Gastrocnemius medialis (tissue), 4 donors: ENCODE data around the gene TLR2. TPM values are rescaled to one million over a fixed set of nuclear protein-coding genes. Genes with fewer than 3 reads are reported as not detected.

Experiments used
- ATAC-seq, 2 donors: fragments of 150-250 bp; one replicate each; pipeline ENCODE4 v1.9.1; 2016
- DNase-seq, 2 donors: peaks; one replicate each; pipeline ENCODE4 v3.0.0-alpha.2; 2019
- H3K27ac ChIP-seq, 4 donors: fragments of 200-600 bp; sonication (generic); 1 replicate in 1 of 4; 2 replicates in 3 of 4; pipeline ENCODE4 v1.5.1; 2016 to 2018; ENCODE audit warnings: mild to moderate bottlenecking in 2 of 4, moderate library complexity in 1 of 4
- H3K27me3 ChIP-seq, 3 donors: fragments of 200-600 bp; sonication (generic) in 2 of 3; 1 replicate in 1 of 3; 2 replicates in 2 of 3; pipeline versions ENCODE4 v1.5.1 to v1.6.0; 2016 to 2019; ENCODE audit warnings: mild to moderate bottlenecking in 1 of 3, moderate library complexity in 1 of 3
- H3K36me3 ChIP-seq, 2 donors: fragments of 200-600 bp; sonication (generic) in 1 of 2; one replicate each; pipeline ENCODE4 v1.5.1; 2017 to 2018
- H3K4me1 ChIP-seq, 2 donors: fragments of 200-600 bp; sonication (generic) in 1 of 2; one replicate each; pipeline ENCODE4 v1.5.1; 2016 to 2017; ENCODE audit warnings: mild to moderate bottlenecking in 2 of 2
- H3K4me3 ChIP-seq, 4 donors: fragments of 200-600 bp; sonication (generic) in 3 of 4; 1 replicate in 1 of 4; 2 replicates in 3 of 4; pipeline ENCODE4 v1.5.1; 2016 to 2019; ENCODE audit warnings: mild to moderate bottlenecking in 2 of 4
- H3K9me3 ChIP-seq, 3 donors: fragments of 200-600 bp; sonication (generic) in 2 of 3; 1 replicate in 1 of 3; 2 replicates in 2 of 3; pipeline ENCODE4 v1.5.1; 2016 to 2019
- POLR2A ChIP-seq, 2 donors: fragments of 450-650 bp; IDR thresholded peaks; one replicate each; pipeline ENCODE4 v1.6.1; 2017; ENCODE audit warnings: antibody characterized with exemption in 2 of 2, mild to moderate bottlenecking in 2 of 2, moderate library complexity in 2 of 2
- in situ Hi-C, 4 donors: fragments of 200-750 bp; cut with MboI; loops; one replicate each; pipeline versions ENCODE4 v1.15.0 to v1.8.0; 2017; ENCODE audit warnings: low sequenced_read_pairs in 4 of 4
- intact Hi-C: fragments of 100-400 bp; cut with DNase I; formaldehyde crosslinking; loops from one replicate; pipeline ENCODE4 v1.15.1; 2023; ENCODE audit warnings: low total_unique reads
- total RNA-seq, 4 donors: library from RNA; depleted of rRNA; stranded (reverse); fragments of >200 nt; gene quantifications; one replicate each; pipeline versions ENCODE4 v1.1.0 to v1.2.3, GENCODE V29; 2016
- TF ChIP-seq, protein P1 (sequence below), 5 experiments: fragments of 450-650 bp in 3 of 5; fragments of 200-600 bp in 2 of 5; sonication (generic) in 2 of 5; IDR thresholded peaks in 4 of 5; conservative IDR thresholded peaks in 1 of 5; 1 replicate in 4 of 5; 2 replicates in 1 of 5; pipeline ENCODE4 v1.5.1; 2016 to 2019; ENCODE audit warnings: antibody characterized with exemption in 5 of 5, mild to moderate bottlenecking in 3 of 5, moderate library complexity in 3 of 5

TLR2 gene
- total RNA-seq, 4 donors from 2014 or later = 2.7 to 7.5 (median 4.1) TPM

DNA sequence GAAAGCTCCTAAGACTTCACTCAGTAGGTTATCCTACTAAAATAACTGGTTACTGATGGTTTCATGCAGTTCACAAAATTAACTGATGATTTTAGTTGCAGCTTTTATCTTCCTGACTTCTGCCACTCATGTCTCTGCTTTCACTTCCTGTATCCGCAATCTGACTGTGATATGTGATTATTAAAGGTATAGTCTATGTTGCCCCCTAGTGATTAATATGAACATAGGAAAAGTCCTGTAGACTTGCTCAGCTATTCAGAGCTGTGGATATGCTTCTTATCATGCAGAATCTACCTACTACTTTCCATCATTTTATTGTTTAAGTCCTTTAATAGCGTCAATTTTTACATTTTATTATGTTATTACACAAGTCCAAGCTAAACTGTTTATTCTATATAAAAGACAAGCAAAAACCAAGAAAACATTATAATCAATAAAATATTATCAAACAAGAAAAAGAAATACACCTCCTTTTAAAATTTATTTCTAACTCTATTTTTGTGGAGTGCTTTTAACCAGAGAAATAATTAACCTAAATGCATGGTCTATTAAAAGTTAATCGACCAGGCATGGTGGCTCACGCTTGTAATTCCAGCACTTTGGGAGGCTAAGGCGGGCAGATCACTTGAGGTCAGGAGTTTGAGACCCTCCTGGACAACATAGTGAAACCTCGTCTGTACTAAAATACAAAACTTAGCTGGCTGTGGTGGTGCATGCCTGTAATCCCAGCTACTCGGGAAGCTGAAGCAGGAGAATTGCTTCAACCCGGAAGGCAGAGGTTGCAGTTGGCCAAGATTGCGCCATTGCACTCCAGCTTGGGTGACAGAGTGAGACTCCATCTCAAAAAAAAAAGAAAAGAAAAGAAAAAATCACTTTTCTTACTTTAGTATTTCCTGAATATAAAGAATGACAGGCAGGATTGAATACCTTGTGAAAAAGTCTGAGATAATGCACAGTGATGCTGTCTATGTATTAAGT is 40.4 kb upstream of the TLR2 start:
- H3K4me3 ChIP-seq = no peak overlapping the region
- no peak for DNase-seq
- H3K27ac ChIP-seq = no peak overlapping the region
- no peaks in the 10 kb centered on the region for H3K36me3 ChIP-seq
- ATAC-seq = peak in 1 of 2 donors; percentile 68
- no peaks in the 10 kb centered on the region for H3K4me1 ChIP-seq
- no peaks in the 10 kb centered on the region for H3K9me3 ChIP-seq
- intact Hi-C loops (no loop called here), in situ Hi-C loops (loop anchor here in 1 of 4 donors (25.0 kb wide), 1 partner anchor 506 kb away; no protein-coding TSS in a partner anchor)
- no peaks in the 10 kb centered on the region for H3K27me3 ChIP-seq
- TF ChIP-seq POLR2A (IDR thresholded peaks at IDR 0.05) = no peak
- TF ChIP-seq, protein P1, sequence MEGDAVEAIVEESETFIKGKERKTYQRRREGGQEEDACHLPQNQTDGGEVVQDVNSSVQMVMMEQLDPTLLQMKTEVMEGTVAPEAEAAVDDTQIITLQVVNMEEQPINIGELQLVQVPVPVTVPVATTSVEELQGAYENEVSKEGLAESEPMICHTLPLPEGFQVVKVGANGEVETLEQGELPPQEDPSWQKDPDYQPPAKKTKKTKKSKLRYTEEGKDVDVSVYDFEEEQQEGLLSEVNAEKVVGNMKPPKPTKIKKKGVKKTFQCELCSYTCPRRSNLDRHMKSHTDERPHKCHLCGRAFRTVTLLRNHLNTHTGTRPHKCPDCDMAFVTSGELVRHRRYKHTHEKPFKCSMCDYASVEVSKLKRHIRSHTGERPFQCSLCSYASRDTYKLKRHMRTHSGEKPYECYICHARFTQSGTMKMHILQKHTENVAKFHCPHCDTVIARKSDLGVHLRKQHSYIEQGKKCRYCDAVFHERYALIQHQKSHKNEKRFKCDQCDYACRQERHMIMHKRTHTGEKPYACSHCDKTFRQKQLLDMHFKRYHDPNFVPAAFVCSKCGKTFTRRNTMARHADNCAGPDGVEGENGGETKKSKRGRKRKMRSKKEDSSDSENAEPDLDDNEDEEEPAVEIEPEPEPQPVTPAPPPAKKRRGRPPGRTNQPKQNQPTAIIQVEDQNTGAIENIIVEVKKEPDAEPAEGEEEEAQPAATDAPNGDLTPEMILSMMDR (IDR thresholded peaks at IDR 0.05 in 4 of 5, conservative IDR thresholded peaks at IDR 0.05 in 1 of 5) = peak in 3 of 5 experiments; percentile 22 to 46 (median 35)

- H3K27ac ChIP-seq = no peak overlapping the region
- H3K4me3 ChIP-seq = no peak overlapping the region
- no peaks in the 10 kb centered on the region for H3K9me3 ChIP-seq
- no peaks in the 10 kb centered on the region for H3K27me3 ChIP-seq
- intact Hi-C loops (loop anchor here (5.0 kb wide), 2 partner anchors 303 to 503 kb away; partner anchors contain the start of gene MND1), in situ Hi-C loops (loop anchor here in 1 of 4 donors (25.0 kb wide), 1 partner anchor 508 kb away; no protein-coding TSS in a partner anchor)
- no peak for DNase-seq
- H3K36me3 ChIP-seq = no peaks in the 10 kb centered on the region
- H3K4me1 ChIP-seq = no peaks in the 10 kb centered on the region
- no peak for ATAC-seq
- TF ChIP-seq, protein P1 (IDR thresholded peaks at IDR 0.05 in 4 of 5, conservative IDR thresholded peaks at IDR 0.05 in 1 of 5) = no peak
- no peak for TF ChIP-seq POLR2A (IDR thresholded peaks at IDR 0.05)
Observed at GRCh38 chr4:153645183-153645582, 38.9 kb upstream of the TLR2 start.

DNA sequence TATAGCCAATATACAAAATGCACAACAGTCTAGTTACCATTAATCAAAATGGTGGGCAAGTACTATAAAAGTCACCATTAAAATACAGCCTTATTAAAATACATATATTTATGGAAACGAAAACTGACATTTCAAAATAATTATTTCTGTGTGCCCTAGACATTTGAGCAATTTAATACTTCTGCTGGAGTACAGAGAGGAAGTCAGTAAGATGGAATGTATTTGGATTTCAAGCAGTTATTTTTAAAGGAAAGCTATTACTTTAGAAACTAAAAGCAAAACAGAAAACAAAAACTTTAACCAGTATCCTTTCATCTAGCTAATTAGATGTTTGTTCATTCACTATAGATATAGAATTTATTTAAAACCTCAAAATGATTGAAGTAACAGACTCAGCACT is 37.8 kb upstream of the TLR2 start:
- H3K9me3 ChIP-seq = no peaks in the 10 kb centered on the region
- H3K27me3 ChIP-seq = no peaks in the 10 kb centered on the region
- H3K4me3 ChIP-seq = no peak overlapping the region
- in situ Hi-C loops = loop anchor here in 1 of 4 donors (25.0 kb wide), 1 partner anchor 509 kb away; no protein-coding TSS in a partner anchor
- H3K4me1 ChIP-seq = no peaks in the 10 kb centered on the region
- H3K27ac ChIP-seq = no peak overlapping the region
- intact Hi-C loops = loop anchor here (5.0 kb wide), 2 partner anchors 304 to 504 kb away; partner anchors contain the start of gene MND1
- ATAC-seq (no peak), DNase-seq (no peak)
- TF ChIP-seq POLR2A (IDR thresholded peaks at IDR 0.05) = no peak
- H3K36me3 ChIP-seq = no peaks in the 10 kb centered on the region

DNA sequence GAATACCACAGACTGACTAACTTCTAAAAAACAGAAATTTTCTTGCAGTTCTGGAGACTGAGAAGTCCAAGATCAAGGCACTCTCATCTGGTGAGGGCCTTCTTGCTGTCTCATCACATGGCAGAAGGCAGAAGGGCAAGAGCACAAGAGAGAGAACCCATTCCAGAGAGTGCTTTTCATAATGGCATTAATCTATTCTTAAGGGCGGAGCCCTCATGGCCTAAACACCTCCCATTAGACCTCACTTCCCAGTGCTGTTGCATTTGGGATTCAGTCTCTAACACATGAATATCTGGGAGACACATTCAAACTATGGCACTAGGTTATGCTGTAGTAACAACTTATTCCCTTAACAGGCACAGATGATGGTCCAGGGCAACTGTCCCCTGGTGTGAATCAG is 37.1 kb upstream of the TLR2 start:
- H3K36me3 ChIP-seq = no peaks in the 10 kb centered on the region
- no peaks in the 10 kb centered on the region for H3K27me3 ChIP-seq
- no peaks in the 10 kb centered on the region for H3K9me3 ChIP-seq
- DNase-seq = no peak
- ATAC-seq = no peak
- H3K27ac ChIP-seq = no peak overlapping the region
- intact Hi-C loops = loop anchor here (5.0 kb wide), 2 partner anchors 305 to 505 kb away; partner anchors contain the start of gene MND1
- H3K4me1 ChIP-seq = no peaks in the 10 kb centered on the region
- TF ChIP-seq, protein P1 (IDR thresholded peaks at IDR 0.05 in 4 of 5, conservative IDR thresholded peaks at IDR 0.05 in 1 of 5) = no peak
- TF ChIP-seq POLR2A (IDR thresholded peaks at IDR 0.05) = no peak
- no peak overlapping the region for H3K4me3 ChIP-seq
- in situ Hi-C loops = loop anchor here in 1 of 4 donors (25.0 kb wide), 1 partner anchor 510 kb away; no protein-coding TSS in a partner anchor

DNA sequence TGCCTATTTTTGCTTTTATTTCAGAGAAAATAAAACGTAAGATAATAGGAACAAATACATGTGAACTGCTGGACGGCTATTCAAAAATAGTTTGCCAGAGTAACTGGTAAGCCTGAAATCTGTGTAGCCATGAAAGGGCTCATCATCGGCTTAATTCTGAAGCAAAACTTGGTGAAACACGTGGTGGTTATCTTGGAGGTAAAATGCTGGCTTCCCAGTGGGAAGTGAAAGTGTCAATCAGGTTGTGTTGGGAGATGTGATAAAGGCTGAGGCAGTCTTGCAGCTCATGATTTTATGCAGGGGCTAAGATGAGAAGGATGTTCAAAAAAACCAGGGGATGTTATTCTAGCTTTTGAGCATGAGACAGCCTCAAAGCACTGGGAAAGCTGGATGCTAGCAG is 36.1 kb upstream of the TLR2 start:
- TF ChIP-seq, protein P1 (IDR thresholded peaks at IDR 0.05 in 4 of 5, conservative IDR thresholded peaks at IDR 0.05 in 1 of 5) = no peak
- no peak for TF ChIP-seq POLR2A (IDR thresholded peaks at IDR 0.05)
- H3K36me3 ChIP-seq = no peaks in the 10 kb centered on the region
- no peak for DNase-seq
- H3K27ac ChIP-seq = no peak overlapping the region
- intact Hi-C loops (loop anchor here (5.0 kb wide), 2 partner anchors 306 to 506 kb away; partner anchors contain the start of gene MND1), in situ Hi-C loops (loop anchor here in 1 of 4 donors (25.0 kb wide), 1 partner anchor 511 kb away; no protein-coding TSS in a partner anchor)
- H3K27me3 ChIP-seq = no peaks in the 10 kb centered on the region
- H3K4me3 ChIP-seq = no peak overlapping the region
- no peaks in the 10 kb centered on the region for H3K4me1 ChIP-seq
- no peaks in the 10 kb centered on the region for H3K9me3 ChIP-seq
- ATAC-seq = no peak
